Erythroblast (primary cell): ENCODE results near the gene RRP8.

Source experiments
- GATA1 ChIP-seq: IDR thresholded peaks from 2 replicates; pipeline ENCODE4 v1.6.1; 2011; ENCODE audit warnings: low read depth, mild to moderate bottlenecking, control low read depth, low read length, moderate library complexity
- POLR2A ChIP-seq: IDR thresholded peaks from 2 replicates; pipeline ENCODE4 v1.6.1; 2011; ENCODE audit warnings: mild to moderate bottlenecking, low read length

GRCh38 chr11:6583584-6583983, 19.8 kb downstream of the RRP8 start:
- no peak for TF ChIP-seq POLR2A
- TF ChIP-seq GATA1, result no peak
